H1 (cell line): ENCODE measurements around the gene IFT20. TPM values are rescaled to one million over a fixed set of nuclear protein-coding genes. Genes with fewer than 3 reads are reported as not detected.
A peak's percentile ranks its signal among the peaks of the same experiment; 100 is the strongest.

Experiments
- ASH2L ChIP-seq: fragments of 200-600, 300-600 bp; sonication (generic); IDR thresholded peaks from one replicate; pipeline ENCODE4 v1.7.1; 2017; ENCODE audit warnings: low read length
- CREB1 ChIP-seq: IDR thresholded peaks from 2 replicates; pipeline ENCODE4 v1.6.1; 2012; ENCODE audit warnings: inconsistent platforms
- FOSL1 ChIP-seq: IDR thresholded peaks from 2 replicates; pipeline ENCODE4 v1.6.1; 2011; ENCODE audit warnings: mild to moderate bottlenecking, low read depth, low read length, moderate library complexity; ENCODE audit not compliant: insufficient read depth
- HDAC2 ChIP-seq, 2 experiments: fragments of 300-600 bp in 1 of 2; sonication (generic) in 1 of 2; IDR thresholded peaks; 2 replicates each; pipeline ENCODE4 v1.6.1; 2011 to 2012; ENCODE audit warnings: low read depth in 2 of 2, low read length in 2 of 2, mild to moderate bottlenecking in 2 of 2, moderate library complexity in 2 of 2, borderline replicate concordance in 1 of 2, inconsistent platforms in 1 of 2
- KDM4A ChIP-seq: IDR thresholded peaks from one replicate; pipeline ENCODE4 v1.7.1; 2012; ENCODE audit warnings: low read depth, mild to moderate bottlenecking, moderate library complexity, low read length, inconsistent platforms; ENCODE audit not compliant: severe bottlenecking
- NRF1 ChIP-seq: IDR thresholded peaks from 2 replicates; pipeline ENCODE4 v1.6.1; 2011; ENCODE audit warnings: mild to moderate bottlenecking, low read depth, low read length, improper control_type of control experiment
- PHF8 ChIP-seq: fragments of 200-600 bp; sonication (generic); conservative IDR thresholded peaks from 2 replicates; pipeline ENCODE4 v1.7.1; 2012; ENCODE audit warnings: low read depth, mild to moderate bottlenecking, inconsistent platforms, low read length, moderate library complexity
- POLR2A ChIP-seq, 2 experiments: IDR thresholded peaks; 1 replicate in 1 of 2; 2 replicates in 1 of 2; pipeline ENCODE4 v1.6.1; 2011; ENCODE audit warnings: low read depth in 2 of 2, low read length in 2 of 2, mild to moderate bottlenecking in 2 of 2; ENCODE audit errors: control extremely low read depth in 1 of 2
- RFX5 ChIP-seq: IDR thresholded peaks from 2 replicates; pipeline ENCODE4 v1.6.1; 2011; ENCODE audit warnings: low read depth, low read length, improper control_type of control experiment, borderline replicate concordance
- RNF2 ChIP-seq: fragments of 200-900, 300-1000 bp; sonication (generic); IDR thresholded peaks from 2 replicates; pipeline ENCODE4 v1.7.1; 2016; ENCODE audit warnings: borderline replicate concordance, low read depth, mild to moderate bottlenecking, antibody characterized with exemption, low read length; ENCODE audit not compliant: poor library complexity, severe bottlenecking; ENCODE audit errors: missing control alignments
- TBP ChIP-seq: IDR thresholded peaks from 2 replicates; pipeline ENCODE4 v1.6.1; 2011; ENCODE audit warnings: low read depth, low read length, improper control_type of control experiment
- polyA plus RNA-seq, 7 experiments: library from polyadenylated mRNA; depleted of rRNA in 3 of 7; stranded (reverse) in 5 of 7; unstranded in 2 of 7; fragments of >200 nt in 5 of 7; fragments of 200-250 nt in 2 of 7; gene quantifications; 1 replicate in 5 of 7; 2 replicates in 1 of 7; 4 replicates in 1 of 7; pipeline versions ENCODE4 v1.2.1 to v1.2.3, GENCODE V29; 2011 to 2013; ENCODE audit warnings: missing spikeins in 2 of 7, mixed read lengths in 2 of 7
- total RNA-seq: library from RNA; stranded (reverse); fragmentation: NEBNext Ultra II Directional; extraction: Animal tissue kit (Norgen Biotek cat#: 25700); gene quantifications from 2 replicates; pipeline ENCODE4 v1.2.1, GENCODE V29; 2021
- TF ChIP-seq, protein P1 (sequence below): IDR thresholded peaks from 2 replicates; pipeline ENCODE4 v1.6.1; 2012; ENCODE audit warnings: low read length, inconsistent platforms

The IFT20 gene
- total and polyA plus RNA-seq, 2 of the 8 experiments (the other 6 are each of a cell fraction or from before 2014, with no cell fraction given): 9.0 to 21.0 TPM

DNA sequence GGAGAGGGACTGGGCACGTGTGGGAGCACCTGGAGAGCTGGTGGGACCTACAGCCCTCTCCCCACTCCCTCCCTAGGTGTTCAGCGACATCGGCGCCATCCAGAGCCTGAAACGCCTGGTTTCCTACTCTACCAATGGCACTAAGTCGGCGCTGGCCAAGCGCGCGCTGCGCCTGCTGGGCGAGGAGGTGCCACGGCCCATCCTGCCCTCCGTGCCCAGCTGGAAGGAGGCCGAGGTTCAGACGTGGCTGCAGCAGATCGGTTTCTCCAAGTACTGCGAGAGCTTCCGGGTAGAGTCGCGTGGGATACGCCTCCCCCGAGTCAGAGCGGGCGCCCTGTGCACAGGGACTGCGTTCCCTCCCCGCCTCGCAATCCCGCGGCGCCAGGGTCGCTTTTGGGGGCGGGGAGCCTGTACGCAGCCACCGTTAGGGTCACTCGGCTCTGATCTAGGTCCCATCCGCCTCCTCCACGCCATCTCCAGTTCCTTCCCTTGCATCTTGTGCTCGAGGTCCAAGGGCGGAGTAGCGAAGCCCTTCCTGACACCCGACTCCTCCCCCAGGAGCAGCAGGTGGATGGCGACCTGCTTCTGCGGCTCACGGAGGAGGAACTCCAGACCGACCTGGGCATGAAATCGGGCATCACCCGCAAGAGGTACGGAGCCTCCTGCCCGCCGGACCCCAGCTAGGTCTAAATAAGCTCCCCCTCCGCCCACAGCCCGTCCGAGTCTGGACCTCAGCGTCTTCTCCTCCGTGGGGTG is 49.2 kb upstream of the IFT20 start (continued):
- TF ChIP-seq KDM4A (peak; percentile 98), FOSL1 (no peak), NRF1 (no peak), TBP (no peak), CREB1 (peak; percentile 69), RNF2 (peak; percentile 32), RFX5 (no peak), POLR2A (IDR thresholded peaks at IDR 0.05; ENCODE audit: control extremely low read depth in 1 of 2, low read depth in 2 of 2, low read length in 2 of 2) (0 out of 3 replicates have a peak, but pooled peaks of 1 of the 2 experiments have one; percentile 37), ASH2L (peak; percentile 80), PHF8 (0 out of 2 replicates have a peak, but pooled peaks have one; percentile 21), HDAC2 (IDR thresholded peaks at IDR 0.05; ENCODE audit: borderline replicate concordance in 1 of 2, low read depth in 2 of 2, low read length in 2 of 2) (no peak)
- TF ChIP-seq, protein P1, sequence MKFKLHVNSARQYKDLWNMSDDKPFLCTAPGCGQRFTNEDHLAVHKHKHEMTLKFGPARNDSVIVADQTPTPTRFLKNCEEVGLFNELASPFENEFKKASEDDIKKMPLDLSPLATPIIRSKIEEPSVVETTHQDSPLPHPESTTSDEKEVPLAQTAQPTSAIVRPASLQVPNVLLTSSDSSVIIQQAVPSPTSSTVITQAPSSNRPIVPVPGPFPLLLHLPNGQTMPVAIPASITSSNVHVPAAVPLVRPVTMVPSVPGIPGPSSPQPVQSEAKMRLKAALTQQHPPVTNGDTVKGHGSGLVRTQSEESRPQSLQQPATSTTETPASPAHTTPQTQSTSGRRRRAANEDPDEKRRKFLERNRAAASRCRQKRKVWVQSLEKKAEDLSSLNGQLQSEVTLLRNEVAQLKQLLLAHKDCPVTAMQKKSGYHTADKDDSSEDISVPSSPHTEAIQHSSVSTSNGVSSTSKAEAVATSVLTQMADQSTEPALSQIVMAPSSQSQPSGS: no peak
